Smooth muscle cell (in vitro differentiated cells): ENCODE results near the gene MRFAP1L1. TPM values are rescaled to one million over a fixed set of nuclear protein-coding genes. Genes with fewer than 3 reads are reported as not detected.

ENCODE experiments used
- DNase-seq: peaks from one replicate; lab custom pipeline; 2025; ENCODE audit not compliant: unreplicated experiment; lab: John Stamatoyannopoulos, UW
- H2AFZ ChIP-seq: fragments of 200-600 bp; sonication (generic); 2 replicates; pipeline ENCODE4 v1.6.0; 2016; ENCODE audit warnings: antibody characterized with exemption, low read depth, mild to moderate bottlenecking
- H3F3A ChIP-seq: fragments of 200-600 bp; sonication (generic); 2 replicates; pipeline ENCODE4 v1.6.0; 2017; ENCODE audit warnings: antibody characterized with exemption, low read depth
- H3K27ac ChIP-seq: fragments of 200-600 bp; sonication (generic); 2 replicates; pipeline ENCODE4 v1.5.1; 2016; ENCODE audit warnings: low read depth, mild to moderate bottlenecking
- H3K27me3 ChIP-seq: fragments of 200-600 bp; sonication (generic); 2 replicates; pipeline ENCODE4 v1.6.1; 2016; ENCODE audit warnings: low read depth, mild to moderate bottlenecking
- H3K36me3 ChIP-seq: fragments of 200-600 bp; sonication (generic); 2 replicates; pipeline ENCODE4 v1.5.1; 2016; ENCODE audit warnings: low read depth
- H3K4me1 ChIP-seq: fragments of 200-600 bp; sonication (generic); 2 replicates; pipeline ENCODE4 v1.5.1; 2016; ENCODE audit warnings: low read depth
- H3K4me2 ChIP-seq: fragments of 200-600 bp; sonication (generic); 2 replicates; pipeline ENCODE4 v1.6.0; 2016; ENCODE audit warnings: mild to moderate bottlenecking
- H3K4me3 ChIP-seq: fragments of 200-600 bp; sonication (generic); 2 replicates; pipeline ENCODE4 v1.5.1; 2016; ENCODE audit warnings: mild to moderate bottlenecking
- H3K79me2 ChIP-seq: fragments of 200-600 bp; sonication (generic); 2 replicates; pipeline ENCODE4 v1.6.0; 2016; ENCODE audit warnings: low read depth, mild to moderate bottlenecking
- H3K9ac ChIP-seq: fragments of 200-600 bp; sonication (generic); 2 replicates; pipeline ENCODE4 v1.6.0; 2016; ENCODE audit warnings: low read depth
- H3K9me3 ChIP-seq: fragments of 200-600 bp; sonication (generic); replicated peaks from 2 replicates; pipeline ENCODE4 v1.5.1; 2016; ENCODE audit warnings: low read depth
- H4K20me1 ChIP-seq: fragments of 200-600 bp; sonication (generic); 2 replicates; pipeline ENCODE4 v1.6.0; 2016; ENCODE audit warnings: low read depth
- CTCF ChIP-seq: fragments of 200-600 bp; sonication (generic); IDR thresholded peaks from 2 replicates; pipeline ENCODE4 v1.5.1; 2017; ENCODE audit warnings: borderline replicate concordance, mild to moderate bottlenecking, antibody characterized with exemption; ENCODE audit not compliant: insufficient read depth, poor library complexity, severe bottlenecking
- WGBS: methylation state at CpG from one replicate; pipeline ENCODE4 v1.1.7; 2016; ENCODE audit warnings: low lambda C conversion rate; 5-methylcytosine and 5-hydroxymethylcytosine counted together
- polyA plus RNA-seq: library from polyadenylated mRNA; unstranded; fragments of >200 nt; fragmentation: Nextera tagmentation; extraction: Ambion mirVana; gene quantifications from 2 replicates; pipeline ENCODE4 v1.2.1, GENCODE V29; 2016
- total RNA-seq: library from RNA; depleted of rRNA; stranded (reverse); fragments of >200 nt; gene quantifications from 2 replicates; pipeline ENCODE4 v1.2.3, GENCODE V29; 2014

MRFAP1L1 gene
- total and polyA plus RNA-seq, 2 experiments from 2014 or later = 48.9 to 67.1 TPM

- Histone ChIP-seq H3F3A (no peaks in the 10 kb centered on the region), H3K27ac (no peak overlapping the region), H3K9ac (no peak overlapping the region), H4K20me1 (no peaks in the 10 kb centered on the region), H3K9me3 (no peaks in the 10 kb centered on the region), H3K4me2 (no peak overlapping the region), H3K36me3 (no peaks in the 10 kb centered on the region), H3K79me2 (no peaks in the 10 kb centered on the region), H3K4me1 (no peaks in the 10 kb centered on the region), H3K27me3 (no peaks in the 10 kb centered on the region), H3K4me3 (no peak overlapping the region), H2AFZ (no peak overlapping the region)
- WGBS = 88% methylated on average over 15 of the region's 20 CpGs
- DNase-seq = no peak
- no peak for TF ChIP-seq CTCF
These were observed 37.1 kb upstream of the MRFAP1L1 start for GRCh38 chr4:6746721-6747293.

GRCh38 chr4:6742989-6743388, 33.3 kb upstream of the MRFAP1L1 start:
- no peak for TF ChIP-seq CTCF
- Histone ChIP-seq H3K79me2 (no peaks in the 10 kb centered on the region), H3K9me3 (no peaks in the 10 kb centered on the region), H3F3A (no peaks in the 10 kb centered on the region), H3K4me2 (no peak overlapping the region), H3K9ac (no peak overlapping the region), H3K4me1 (no peaks in the 10 kb centered on the region), H3K4me3 (no peak overlapping the region), H4K20me1 (no peaks in the 10 kb centered on the region), H2AFZ (no peak overlapping the region), H3K27me3 (no peaks in the 10 kb centered on the region), H3K27ac (no peak overlapping the region), H3K36me3 (no peaks in the 10 kb centered on the region)
- DNase-seq = no peak
- WGBS = 79% methylated on average over 11 of the region's 11 CpGs

- no peaks in the 10 kb centered on the region for H4K20me1 ChIP-seq
- no peak for TF ChIP-seq CTCF
- no peak for DNase-seq
- no peaks in the 10 kb centered on the region for H3K4me1 ChIP-seq
- H3K79me2 ChIP-seq = no peaks in the 10 kb centered on the region
- H3K27me3 ChIP-seq = no peaks in the 10 kb centered on the region
- H2AFZ ChIP-seq = no peak overlapping the region
- no peak overlapping the region for H3K4me2 ChIP-seq
- H3K4me3 ChIP-seq = no peak overlapping the region
- H3K27ac ChIP-seq = no peak overlapping the region
- WGBS = 82% methylated on average over 2 of the region's 2 CpGs
- H3K9me3 ChIP-seq = no peaks in the 10 kb centered on the region
- no peaks in the 10 kb centered on the region for H3K36me3 ChIP-seq
- H3K9ac ChIP-seq = no peak overlapping the region
- H3F3A ChIP-seq = no peaks in the 10 kb centered on the region
These were observed 32.8 kb upstream of the MRFAP1L1 start for GRCh38 chr4:6742507-6742906.

- no peak for DNase-seq
- Histone ChIP-seq H3K4me3 (no peak overlapping the region), H3K79me2 (no peaks in the 10 kb centered on the region), H3K4me2 (no peak overlapping the region), H3K9ac (no peak overlapping the region), H3K27me3 (no peaks in the 10 kb centered on the region), H3K36me3 (no peaks in the 10 kb centered on the region), H3K27ac (no peak overlapping the region), H3K4me1 (no peaks in the 10 kb centered on the region), H3K9me3 (no peaks in the 10 kb centered on the region), H3F3A (no peaks in the 10 kb centered on the region), H4K20me1 (no peaks in the 10 kb centered on the region), H2AFZ (no peak overlapping the region)
- no peak for TF ChIP-seq CTCF
- 98% methylated on average over 8 of the region's 8 CpGs for WGBS
These were observed 30.7 kb upstream of the MRFAP1L1 start for GRCh38 chr4:6740347-6740746.
